D341Med (cell line): ENCODE results near the gene FUBP1.
"Not testable (repeated sequence)": the region's sequence is repeated elsewhere in the genome, so short reads cannot be mapped to it uniquely, and the experiment has no call there.

ENCODE experiments used
- DNase-seq: peaks from one replicate; pipeline ENCODE4 v3.0.0; 2012; ENCODE audit warnings: low spot score

The FUBP1 gene

GRCh38 chr1:77942400-77943140 lies 36.3 kb downstream of the FUBP1 start:
- DNase-seq: no peak

- DNase-seq: no peak
Measured at GRCh38 chr1:77940921-77941570, 37.8 kb downstream of the FUBP1 start.

GRCh38 chr1:77938651-77939050 lies 40.2 kb downstream of the FUBP1 start:
- DNase-seq: no peak

- no peak for DNase-seq
Measured at GRCh38 chr1:77929806-77930205, 49.1 kb downstream of the FUBP1 start.

- no peak for DNase-seq
Measured at GRCh38 chr1:77927414-77927813, 51.5 kb downstream of the FUBP1 start.

GRCh38 chr1:77926561-77927357 lies 52.1 kb downstream of the FUBP1 start:
- DNase-seq: no peak

GRCh38 chr1:77925956-77926355 lies 52.9 kb downstream of the FUBP1 start:
- no peak for DNase-seq

GRCh38 chr1:77925518-77925917 lies 53.4 kb downstream of the FUBP1 start:
- no peak for DNase-seq

- DNase-seq: not testable (repeated sequence)
Measured at GRCh38 chr1:77918918-77919317, 60.0 kb downstream of the FUBP1 start.

- no peak for DNase-seq
Measured at GRCh38 chr1:77910116-77910515, 68.8 kb downstream of the FUBP1 start.

- DNase-seq: no peak
Measured at GRCh38 chr1:77906624-77907023, 72.2 kb downstream of the FUBP1 start.

- DNase-seq: no peak
Measured at GRCh38 chr1:77906019-77906545, 72.8 kb downstream of the FUBP1 start.

GRCh38 chr1:77905603-77906002 lies 73.3 kb downstream of the FUBP1 start:
- no peak for DNase-seq

- peak; percentile 55 for DNase-seq
Measured at GRCh38 chr1:77900687-77901293, 78.1 kb downstream of the FUBP1 start.

GRCh38 chr1:77899647-77900320 lies 79.1 kb downstream of the FUBP1 start:
- DNase-seq: no peak
